SK-N-SH treated with all-trans-retinoic acid at 6 μM for 48 hours (cell line): ENCODE measurements around the gene GRIP1.

Experiments
- PATZ1 ChIP-seq: fragments of 250-450 bp; sonication (Bioruptor Pico); IDR thresholded peaks from 2 replicates; pipeline ENCODE4 v1.8.0; 2020; ENCODE audit warnings: mild to moderate bottlenecking, moderate library complexity, borderline replicate concordance
- POU6F1 ChIP-seq: fragments of 250-450 bp; sonication (Bioruptor Pico); IDR thresholded peaks from 2 replicates; pipeline ENCODE4 v1.8.0; 2021; ENCODE audit warnings: low read depth, mild to moderate bottlenecking, moderate library complexity, borderline replicate concordance
- RARB ChIP-seq: fragments of 250-450 bp; sonication (Bioruptor Pico); IDR thresholded peaks from 2 replicates; pipeline ENCODE4 v1.8.0; 2021; ENCODE audit warnings: mild to moderate bottlenecking, moderate library complexity
- SNAI2 ChIP-seq: fragments of 250-450 bp; sonication (Bioruptor Pico); IDR thresholded peaks from 2 replicates; pipeline ENCODE4 v1.5.0; 2020; ENCODE audit warnings: mild to moderate bottlenecking, moderate library complexity
- TOX ChIP-seq: fragments of 250-450 bp; sonication (Bioruptor Pico); IDR thresholded peaks from 2 replicates; pipeline ENCODE4 v1.8.0; 2021; ENCODE audit warnings: mild to moderate bottlenecking, moderate library complexity, borderline replicate concordance
- ZFP3 ChIP-seq: fragments of 250-450 bp; sonication (Bioruptor Pico); IDR thresholded peaks from 2 replicates; pipeline ENCODE4 v1.5.0; 2020; ENCODE audit warnings: mild to moderate bottlenecking, moderate library complexity
- ZNF70 ChIP-seq: fragments of 450-650 bp; formaldehyde crosslinking; IDR thresholded peaks from 2 replicates; pipeline ENCODE4 v1.5.0; 2020; ENCODE audit warnings: mild to moderate bottlenecking, moderate library complexity
- ZNF8 ChIP-seq: fragments of 450-650 bp; formaldehyde crosslinking; IDR thresholded peaks from 2 replicates; pipeline ENCODE4 v1.5.0; 2020; ENCODE audit warnings: mild to moderate bottlenecking, moderate library complexity

DNA sequence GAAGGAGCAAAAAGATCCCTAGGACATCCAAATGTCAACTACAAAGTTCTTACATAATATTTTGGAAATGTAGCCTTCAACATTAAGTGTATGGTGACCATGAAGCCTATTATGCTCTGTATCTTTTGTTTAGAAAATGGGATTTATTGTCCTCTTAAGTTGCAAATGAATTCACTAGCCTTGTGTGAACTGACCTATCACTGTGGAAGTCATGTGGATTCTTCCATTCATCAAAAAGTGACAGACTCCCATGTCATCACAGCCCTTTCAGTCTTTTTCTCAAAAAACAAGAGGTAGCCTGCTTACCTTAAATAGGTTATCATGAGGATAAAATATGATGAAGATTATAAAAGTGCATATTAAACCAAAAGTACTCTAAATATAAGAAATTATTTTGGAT lies 179.9 kb downstream of the GRIP1 start:
- TF ChIP-seq RARB (CRISPR knock-in tag) (no peak), ZFP3 (no peak), TOX (CRISPR knock-in tag) (no peak), SNAI2 (CRISPR knock-in tag) (no peak), POU6F1 (CRISPR knock-in tag) (no peak), ZNF70 (CRISPR knock-in tag) (no peak), ZNF8 (CRISPR knock-in tag) (no peak), PATZ1 (CRISPR knock-in tag) (no peak)
